GM19372 (cell line): ENCODE results near the gene MUC5B.
"Not testable (repeated sequence)": the region's sequence is repeated elsewhere in the genome, so short reads cannot be mapped to it uniquely, and the experiment has no call there.

Experiments
- ATAC-seq: cut with Tn5 transposase; IDR thresholded peaks from one replicate; pipeline ENCODE4 v1.9.1; 2021; ENCODE audit warnings: mild to moderate bottlenecking, low read depth, moderate library complexity; ENCODE audit not compliant: unreplicated experiment

The MUC5B gene

GRCh38 chr11:1260023-1260501 lies 37.2 kb downstream of the MUC5B start:
- ATAC-seq, result no peak

- no peak for ATAC-seq
Measured at GRCh38 chr11:1260620-1261019, 37.8 kb downstream of the MUC5B start.

DNA sequence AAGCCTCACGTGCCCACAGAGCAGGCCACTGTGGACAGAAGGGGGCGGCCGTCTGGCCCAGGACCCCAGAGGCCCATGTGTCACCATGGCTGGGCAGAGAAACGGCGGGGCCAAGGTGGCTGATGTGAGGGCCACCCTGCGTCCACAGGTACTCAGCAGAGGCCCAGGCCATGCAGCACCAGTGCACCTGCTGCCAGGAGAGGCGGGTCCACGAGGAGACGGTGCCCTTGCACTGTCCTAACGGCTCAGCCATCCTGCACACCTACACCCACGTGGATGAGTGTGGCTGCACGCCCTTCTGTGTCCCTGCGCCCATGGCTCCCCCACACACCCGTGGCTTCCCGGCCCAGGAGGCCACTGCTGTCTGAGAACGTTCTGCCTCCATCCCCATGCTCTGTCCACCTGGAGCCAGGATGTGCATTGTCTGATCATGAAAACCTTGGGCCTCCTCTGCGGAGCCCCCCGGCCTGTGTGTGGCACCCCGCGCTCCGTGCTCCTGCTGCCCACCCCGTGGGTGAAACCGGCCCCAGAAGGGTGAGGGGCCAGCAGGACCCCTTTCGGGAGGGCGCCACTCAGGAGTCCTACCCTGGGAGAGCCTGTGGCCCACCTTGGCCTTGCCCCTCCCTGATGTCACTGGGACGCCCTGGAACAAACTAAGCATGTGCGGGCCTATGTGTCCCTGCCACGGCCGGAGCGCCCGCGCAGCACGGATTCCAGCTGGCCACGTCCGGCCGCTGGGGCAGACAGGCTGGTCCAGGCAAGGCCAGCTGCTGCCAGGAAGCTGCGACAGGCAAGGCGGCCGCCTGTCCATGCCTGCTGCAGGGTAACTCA lies 38.6 kb downstream of the MUC5B start:
- no peak for ATAC-seq

DNA sequence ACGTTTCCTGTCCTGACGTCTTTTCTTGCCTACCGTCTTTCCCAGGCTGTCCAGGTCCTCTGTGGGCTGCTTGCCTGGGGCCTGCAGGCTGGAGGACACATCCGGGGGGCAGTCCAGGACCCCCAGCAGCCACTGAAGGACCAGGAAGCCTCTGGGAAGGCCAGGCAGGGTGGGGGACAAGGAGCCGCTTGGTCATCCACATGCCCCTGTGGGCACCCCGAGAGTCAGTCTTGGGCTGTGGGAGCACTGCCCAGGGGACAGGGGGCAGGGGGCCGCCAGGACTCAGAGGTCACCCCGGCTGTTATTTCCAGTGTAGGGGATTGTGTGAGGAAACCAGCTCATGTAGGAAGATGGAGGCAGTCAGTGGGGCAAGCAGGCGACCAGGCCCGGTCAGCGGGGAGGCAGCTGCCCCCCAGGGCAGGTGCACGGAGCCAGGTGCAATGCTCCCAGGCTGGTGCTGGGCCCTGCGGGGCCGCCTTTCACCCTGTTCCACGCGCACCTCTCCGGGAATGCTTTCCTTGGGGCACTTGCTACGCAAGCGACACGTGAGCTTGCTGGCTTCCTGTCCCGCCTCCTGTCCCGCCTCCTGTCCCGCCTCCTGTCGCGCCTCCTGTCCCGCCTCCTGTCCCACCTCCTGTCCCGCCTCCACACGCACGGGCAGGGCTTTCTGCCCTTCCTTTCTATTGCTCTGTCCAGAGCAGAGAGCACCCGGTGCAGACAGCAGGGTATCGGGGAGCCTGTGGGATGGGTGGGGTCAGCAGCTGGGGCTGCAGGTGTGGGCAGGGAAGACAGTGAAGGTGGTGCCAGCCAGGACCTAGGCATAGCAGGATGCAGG lies 39.5 kb downstream of the MUC5B start:
- ATAC-seq, result peak; percentile 92

- ATAC-seq, result no peak
Measured at GRCh38 chr11:1263010-1263409, 40.1 kb downstream of the MUC5B start.

DNA sequence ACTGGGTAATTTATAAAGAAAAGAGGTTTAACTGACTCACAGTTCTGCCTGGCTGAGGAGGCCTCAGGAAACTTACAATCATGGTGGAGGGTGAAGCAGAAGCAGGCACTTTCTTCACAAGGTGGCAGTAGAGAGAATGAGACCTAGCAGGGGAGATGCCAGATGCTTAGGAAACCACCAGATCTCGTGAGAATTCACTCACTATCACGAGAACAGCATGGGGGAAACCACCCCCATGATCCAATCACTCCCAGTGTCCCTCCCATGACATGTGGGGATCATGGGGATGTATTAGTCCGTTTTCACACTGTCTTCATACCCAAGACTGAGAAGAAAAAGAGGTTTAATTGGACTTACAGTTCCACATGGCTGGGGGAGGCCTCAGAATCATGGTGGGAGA lies 41.6 kb downstream of the MUC5B start:
- ATAC-seq, result not testable (repeated sequence)

GRCh38 chr11:1265480-1265879 lies 42.6 kb downstream of the MUC5B start:
- ATAC-seq, result not testable (repeated sequence)

DNA sequence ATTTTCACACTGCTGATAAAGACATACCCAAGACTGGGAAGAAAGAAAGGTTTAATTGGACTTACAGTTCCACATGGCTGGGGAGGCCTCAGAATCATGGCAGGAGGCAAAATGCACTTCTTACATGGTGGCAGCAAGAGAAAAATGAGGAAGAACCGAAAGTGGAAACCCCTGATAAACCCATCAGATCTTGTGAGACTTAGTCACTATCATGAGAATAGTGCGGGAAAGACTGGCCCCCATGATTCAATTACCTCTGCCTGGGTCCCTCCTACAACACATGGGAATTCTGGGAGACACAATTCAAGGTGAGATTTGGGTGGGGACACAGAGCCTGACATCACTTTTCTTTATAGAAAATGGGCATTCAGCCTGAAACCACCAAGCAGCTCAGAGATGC lies 44.1 kb downstream of the MUC5B start:
- ATAC-seq, result not testable (repeated sequence)

- no peak for ATAC-seq
Measured at GRCh38 chr11:1267441-1268100, 44.7 kb downstream of the MUC5B start.

- ATAC-seq, result no peak
Measured at GRCh38 chr11:1269957-1270356, 47.1 kb downstream of the MUC5B start.

DNA sequence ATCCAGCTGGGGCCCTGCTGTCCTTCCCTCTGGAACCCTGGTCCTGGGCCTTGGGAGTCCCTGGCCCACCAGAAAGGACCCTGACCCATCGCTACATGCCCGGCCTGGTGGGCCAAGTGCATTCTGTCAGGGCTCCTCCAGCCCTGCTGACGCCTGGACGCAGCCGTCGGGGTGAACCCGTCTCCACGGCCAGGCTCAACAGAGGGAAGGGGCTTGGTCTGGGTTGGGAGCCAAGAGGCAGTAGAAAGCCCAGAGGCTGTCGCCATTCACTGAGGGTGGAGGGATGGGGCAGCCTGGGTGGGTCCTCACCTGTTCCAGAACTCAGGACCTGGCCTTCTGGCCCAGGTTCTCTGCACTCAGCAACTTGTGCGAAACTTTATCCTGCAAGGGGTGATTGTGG lies 47.6 kb downstream of the MUC5B start:
- no peak for ATAC-seq

- ATAC-seq, result no peak
Measured at GRCh38 chr11:1271002-1271401, 48.1 kb downstream of the MUC5B start.

DNA sequence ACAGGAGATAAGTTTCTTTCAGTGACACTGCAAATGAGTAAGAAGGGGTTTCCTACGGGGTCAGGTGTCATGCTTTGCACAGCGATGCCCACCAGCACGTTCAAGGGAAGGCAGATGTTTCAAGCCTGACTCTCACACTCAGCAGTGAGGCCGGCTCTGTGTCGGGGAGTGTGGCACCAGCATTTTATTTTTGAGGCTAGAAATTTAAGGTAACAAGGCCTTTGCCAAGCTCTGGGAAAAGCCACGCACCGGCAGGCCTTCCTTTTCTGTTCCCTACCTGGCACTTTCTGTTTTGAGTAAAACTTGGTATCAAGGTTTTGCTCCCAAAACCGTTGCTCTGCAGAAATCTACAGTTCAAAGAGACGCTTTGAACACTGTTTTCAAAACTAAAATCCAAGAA lies 48.5 kb downstream of the MUC5B start:
- no peak for ATAC-seq

DNA sequence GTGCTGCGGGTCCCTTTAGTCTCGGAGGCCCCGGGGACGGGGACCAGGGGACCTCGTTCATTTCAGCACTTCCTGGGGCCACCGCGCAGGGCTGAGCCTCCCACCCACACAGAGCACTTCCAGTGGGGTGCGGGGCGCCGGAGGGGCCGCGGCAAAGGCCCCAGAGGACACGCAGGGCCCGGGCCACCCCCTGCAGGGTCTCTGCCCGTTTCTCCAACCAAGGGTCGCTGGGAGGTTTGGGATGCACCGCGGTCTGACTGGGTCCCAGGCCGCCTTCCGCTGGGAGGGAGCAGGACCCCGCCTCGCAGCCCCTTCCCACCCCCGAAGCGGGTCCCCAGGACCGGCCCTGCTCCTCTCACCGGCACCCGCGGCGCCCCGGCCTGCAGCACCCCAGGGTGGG lies 49.1 kb downstream of the MUC5B start:
- ATAC-seq, result no peak

GRCh38 chr11:1272531-1272930 lies 49.7 kb downstream of the MUC5B start:
- no peak for ATAC-seq

GRCh38 chr11:1274501-1274900 lies 51.6 kb downstream of the MUC5B start:
- no peak for ATAC-seq

GRCh38 chr11:1275021-1275420 lies 52.2 kb downstream of the MUC5B start:
- no peak for ATAC-seq

GRCh38 chr11:1276041-1276790 lies 53.4 kb downstream of the MUC5B start:
- no peak for ATAC-seq

DNA sequence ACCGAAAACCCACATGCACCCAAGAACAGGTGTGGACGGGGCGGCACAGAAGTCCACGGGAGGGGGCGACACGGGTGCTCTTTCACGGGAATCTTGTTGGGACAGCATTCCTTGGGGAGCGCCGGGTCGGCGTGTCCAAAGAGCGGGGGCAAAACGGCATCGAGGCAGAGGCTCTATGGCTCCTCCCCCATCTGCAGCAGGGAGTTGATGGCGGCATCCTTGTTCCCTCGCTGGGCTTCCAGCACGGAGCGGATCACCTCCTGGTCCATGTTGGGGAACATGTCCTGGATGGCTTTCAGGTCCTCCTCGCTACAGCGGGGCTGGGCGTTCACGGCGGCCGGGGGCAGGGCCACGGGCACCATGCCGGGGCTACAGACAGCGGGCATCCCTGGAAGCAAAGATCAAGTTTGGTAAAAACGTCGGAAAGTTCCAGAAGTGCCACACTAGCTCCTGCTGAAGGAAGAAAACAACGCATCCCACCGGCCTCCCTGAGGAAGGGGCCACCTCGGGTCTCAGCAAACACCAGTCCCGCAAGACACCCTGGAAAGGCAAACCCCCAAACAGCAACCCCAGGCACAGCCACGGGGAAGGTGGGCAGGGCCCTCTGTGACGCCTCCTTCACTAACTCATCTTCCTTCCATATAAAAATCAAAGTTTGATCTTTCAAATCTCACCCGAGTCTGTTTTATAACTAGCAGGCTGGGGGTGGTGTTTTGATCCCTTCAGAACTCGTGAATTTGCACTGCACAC lies 54.2 kb downstream of the MUC5B start:
- no peak for ATAC-seq
